SU-DHL-6 (cell line): ENCODE data around the gene SCML1.

Source experiments
- EZH2phosphoT487 ChIP-seq: fragments of 200-600 bp; sonication (generic), shearing (Covaris generic); conservative IDR thresholded peaks from 2 replicates; pipeline ENCODE4 v1.6.1; 2018; ENCODE audit warnings: mild to moderate bottlenecking, antibody characterized with exemption, low read length, moderate library complexity, mixed read lengths
- TF ChIP-seq, protein P1 (sequence below): fragments of 200-600 bp; sonication (generic); IDR thresholded peaks from one replicate; pipeline ENCODE4 v1.5.1; 2017; ENCODE audit warnings: antibody characterized with exemption, mild to moderate bottlenecking, low read length, moderate library complexity; ENCODE audit not compliant: insufficient read depth, poor library complexity, severe bottlenecking

- TF ChIP-seq, protein P1, sequence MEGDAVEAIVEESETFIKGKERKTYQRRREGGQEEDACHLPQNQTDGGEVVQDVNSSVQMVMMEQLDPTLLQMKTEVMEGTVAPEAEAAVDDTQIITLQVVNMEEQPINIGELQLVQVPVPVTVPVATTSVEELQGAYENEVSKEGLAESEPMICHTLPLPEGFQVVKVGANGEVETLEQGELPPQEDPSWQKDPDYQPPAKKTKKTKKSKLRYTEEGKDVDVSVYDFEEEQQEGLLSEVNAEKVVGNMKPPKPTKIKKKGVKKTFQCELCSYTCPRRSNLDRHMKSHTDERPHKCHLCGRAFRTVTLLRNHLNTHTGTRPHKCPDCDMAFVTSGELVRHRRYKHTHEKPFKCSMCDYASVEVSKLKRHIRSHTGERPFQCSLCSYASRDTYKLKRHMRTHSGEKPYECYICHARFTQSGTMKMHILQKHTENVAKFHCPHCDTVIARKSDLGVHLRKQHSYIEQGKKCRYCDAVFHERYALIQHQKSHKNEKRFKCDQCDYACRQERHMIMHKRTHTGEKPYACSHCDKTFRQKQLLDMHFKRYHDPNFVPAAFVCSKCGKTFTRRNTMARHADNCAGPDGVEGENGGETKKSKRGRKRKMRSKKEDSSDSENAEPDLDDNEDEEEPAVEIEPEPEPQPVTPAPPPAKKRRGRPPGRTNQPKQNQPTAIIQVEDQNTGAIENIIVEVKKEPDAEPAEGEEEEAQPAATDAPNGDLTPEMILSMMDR = no peak
- TF ChIP-seq EZH2phosphoT487 = no peak
Measured at GRCh38 chrX:17692709-17693346, 44.5 kb upstream of the SCML1 start.
